Amygdala (tissue), 56 donors: ENCODE measurements around the gene PARD3B.

Experiments used
- DNase-seq, 56 donors: peaks; one replicate each; lab custom pipeline; 2025; lab: John Stamatoyannopoulos, UW

PARD3B gene

DNA sequence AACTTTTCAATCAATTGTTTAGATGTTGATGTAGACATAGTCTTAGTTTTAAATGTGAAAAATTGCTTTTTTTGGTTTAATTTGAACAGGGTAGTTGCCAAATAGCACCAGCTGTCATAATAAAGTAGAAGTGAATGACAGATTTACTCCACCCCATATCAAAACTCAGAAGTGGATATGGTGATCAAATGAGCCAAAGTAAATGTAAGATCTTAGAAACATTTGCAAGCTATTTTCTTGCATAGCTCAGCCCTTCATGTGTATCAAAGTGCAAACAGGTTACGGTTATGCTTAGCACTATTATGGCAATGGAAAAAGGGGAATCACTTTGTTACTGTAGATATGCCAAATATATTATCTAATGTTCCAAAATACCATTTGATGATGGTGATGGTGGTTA, 596.1 kb downstream of the PARD3B start:
- DNase-seq: no peak

DNA sequence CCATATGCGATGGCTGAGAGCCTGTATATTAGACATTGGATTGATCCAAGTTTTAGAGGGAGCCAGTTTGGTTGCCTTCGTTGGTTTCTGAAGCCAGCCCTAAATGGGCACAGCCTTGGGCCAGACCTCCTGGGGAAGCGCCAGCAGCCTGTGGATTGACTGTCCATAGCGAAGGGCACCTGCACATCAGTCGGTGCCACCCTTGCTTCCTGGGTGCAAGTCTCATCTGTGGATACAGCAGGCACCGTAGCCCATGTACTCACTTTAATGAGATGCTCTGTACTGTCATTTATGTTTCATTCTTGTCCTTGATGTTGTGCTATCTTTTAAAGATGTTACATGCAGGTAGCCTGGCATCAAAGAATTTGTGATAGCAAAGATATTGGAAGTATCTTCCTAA, 600.6 kb downstream of the PARD3B start:
- DNase-seq: no peak

DNA sequence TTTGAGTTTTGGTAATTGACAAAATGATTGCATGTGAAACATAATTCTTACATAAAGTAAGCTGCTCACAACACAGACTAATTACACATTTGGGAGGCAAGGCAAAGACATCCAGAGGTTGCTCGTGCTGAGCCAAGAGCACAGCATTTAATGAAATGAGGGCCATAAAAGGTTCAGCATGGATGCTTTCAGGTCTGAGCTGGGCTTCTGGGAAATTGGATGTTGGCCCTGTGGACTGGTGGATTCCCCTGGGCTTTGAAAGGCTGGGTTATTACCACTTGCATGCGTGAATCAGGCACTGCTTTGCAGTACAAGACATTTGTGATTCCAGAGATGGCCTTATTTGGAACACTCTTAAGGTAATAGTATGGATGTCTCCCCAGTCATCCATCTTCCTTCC, 603.5 kb downstream of the PARD3B start:
- no peak for DNase-seq

DNA sequence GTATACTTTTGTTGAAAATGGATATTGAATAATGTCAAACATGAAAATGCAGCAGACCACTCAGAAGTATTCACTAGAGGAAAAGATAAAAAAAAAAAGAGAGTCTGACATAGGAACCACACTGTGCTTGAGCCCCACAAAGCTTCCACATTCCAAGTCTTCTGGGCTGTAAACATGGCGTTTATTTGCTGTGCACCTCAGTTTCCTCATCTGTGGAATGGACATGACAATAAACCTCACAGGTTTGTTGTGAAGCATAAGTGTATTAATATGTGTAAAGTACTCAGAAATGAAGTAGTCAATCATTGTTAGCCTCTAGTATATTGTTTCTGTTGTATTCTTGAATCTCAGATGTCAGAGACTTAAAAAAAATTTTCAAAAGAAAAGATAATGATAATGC, 611.2 kb downstream of the PARD3B start:
- no peak for DNase-seq

DNA sequence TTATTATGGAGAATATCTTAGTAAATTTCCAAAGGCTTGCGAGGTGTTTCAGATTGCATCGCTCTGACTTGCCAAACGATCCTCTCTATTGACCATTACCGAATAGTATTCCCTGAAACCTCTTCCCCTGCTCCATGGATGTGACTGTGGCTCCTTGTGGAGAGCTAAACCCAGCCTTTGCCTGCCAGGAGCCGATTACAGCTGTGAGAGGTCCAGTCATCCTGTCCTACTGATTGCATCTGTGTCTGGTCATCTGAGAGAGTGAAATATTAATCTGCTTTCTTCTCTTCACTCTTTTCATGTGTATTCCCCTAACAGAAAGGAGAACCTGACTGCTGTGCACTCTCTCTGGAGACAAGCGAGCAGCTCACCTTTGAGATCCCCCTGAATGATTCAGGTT, 613.1 kb downstream of the PARD3B start:
- DNase-seq: no peak

DNA sequence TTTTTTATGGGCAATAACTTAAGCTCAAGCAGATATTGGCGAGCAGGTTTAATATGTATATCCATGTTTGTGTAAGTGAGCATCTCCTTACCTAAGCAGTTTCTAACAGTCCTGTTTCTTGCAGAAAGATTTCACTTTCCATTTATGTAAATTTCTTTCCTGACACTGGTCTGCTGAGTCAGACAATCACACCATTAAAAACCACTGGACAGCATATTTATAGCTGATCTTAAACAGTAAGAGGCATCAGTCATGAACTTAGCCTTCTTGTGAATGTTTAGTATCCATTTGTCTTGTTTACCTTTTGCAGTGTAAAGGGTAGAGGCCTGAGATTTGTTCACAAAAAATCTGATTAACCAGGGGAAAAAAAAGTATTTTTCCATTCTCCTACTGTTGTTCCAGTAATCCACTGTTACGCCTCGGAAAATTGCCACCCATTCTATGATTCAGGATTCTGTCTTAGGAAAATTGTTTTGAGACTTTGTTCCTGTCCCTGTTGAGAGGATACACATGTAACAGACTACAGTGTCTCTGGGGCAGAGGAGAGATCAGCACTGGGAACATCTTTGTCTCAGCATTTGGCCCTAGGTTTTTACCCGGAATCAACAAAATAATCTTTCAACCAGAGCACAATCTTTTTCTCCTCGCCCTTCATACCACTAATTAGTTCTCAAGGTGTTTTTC, 616.0 kb downstream of the PARD3B start:
- no peak for DNase-seq

DNA sequence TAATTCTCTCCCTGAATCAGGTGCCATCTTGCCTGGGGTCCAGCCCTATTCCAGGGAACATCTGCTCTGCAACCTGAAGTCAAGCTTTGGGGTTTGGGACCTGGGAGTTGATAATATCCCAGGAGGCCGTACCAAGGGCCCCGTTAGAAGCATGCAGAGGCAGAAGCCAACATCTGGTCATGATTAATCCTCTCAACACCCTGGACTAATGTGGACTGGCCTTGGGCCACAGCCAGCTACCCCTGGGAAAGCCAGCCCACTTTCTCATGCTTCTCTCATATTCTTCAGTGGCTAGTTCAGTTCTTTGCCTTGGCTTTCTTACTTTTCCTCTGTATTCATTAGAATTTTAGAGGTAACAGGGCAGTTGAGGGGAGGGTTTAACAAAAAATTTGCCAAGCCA, 621.5 kb downstream of the PARD3B start:
- DNase-seq: no peak

DNA sequence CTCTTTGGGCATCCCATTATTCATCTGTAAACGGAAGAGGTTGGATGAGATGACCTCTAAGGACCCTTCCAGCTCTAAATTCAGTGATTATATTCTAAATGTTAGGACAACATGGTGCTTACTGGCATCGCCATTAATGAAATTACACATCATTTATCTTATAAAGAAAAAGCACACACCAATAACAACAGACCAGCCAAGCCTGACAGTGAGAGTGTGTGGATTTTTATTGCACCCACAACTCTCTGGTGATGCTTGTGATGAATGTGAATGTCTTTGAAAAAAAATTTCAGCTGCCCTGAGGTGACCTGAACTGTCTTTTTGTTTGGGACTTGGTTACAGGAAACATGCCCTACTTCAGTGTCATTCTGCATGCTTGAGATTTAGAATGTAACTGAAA, 623.7 kb downstream of the PARD3B start:
- no peak for DNase-seq

DNA sequence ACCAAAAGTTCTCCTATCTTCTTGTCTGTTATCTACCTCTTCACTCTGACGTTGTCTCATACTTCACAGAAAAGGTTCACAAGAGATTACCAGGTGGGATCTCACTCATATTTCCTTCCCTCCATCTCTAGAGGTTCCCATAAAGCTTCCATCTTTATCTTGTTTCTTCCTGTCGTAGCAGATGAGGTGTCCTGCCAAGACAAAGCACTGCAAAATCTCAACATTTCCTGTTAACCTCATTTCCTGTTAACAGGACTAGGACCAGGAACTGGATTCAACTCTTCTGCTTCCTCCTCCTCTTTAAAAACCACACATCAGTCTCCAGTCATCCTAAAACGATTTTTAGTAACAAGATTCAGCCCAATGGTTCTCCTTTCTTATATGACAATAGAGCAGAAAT, 624.2 kb downstream of the PARD3B start:
- no peak for DNase-seq

DNA sequence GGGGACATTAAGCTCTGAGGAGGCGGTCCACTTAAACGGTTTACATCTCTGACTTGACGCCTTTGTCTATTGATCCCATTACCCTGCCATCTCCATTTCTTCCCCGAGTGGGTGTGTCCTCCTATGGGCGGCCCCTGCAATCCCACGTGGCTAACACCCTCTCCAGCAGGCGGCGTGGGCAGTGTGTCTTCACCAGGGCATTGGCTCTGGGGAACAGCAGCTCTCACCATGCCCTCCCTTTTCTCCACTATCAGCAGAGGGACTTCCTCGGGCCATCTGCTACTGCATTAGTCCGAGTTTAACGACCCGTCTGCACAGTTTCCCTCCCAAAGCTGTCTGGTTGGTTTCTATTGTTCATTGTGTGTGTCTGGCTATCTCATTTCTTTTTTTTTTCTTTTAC, 625.1 kb downstream of the PARD3B start:
- no peak for DNase-seq

DNA sequence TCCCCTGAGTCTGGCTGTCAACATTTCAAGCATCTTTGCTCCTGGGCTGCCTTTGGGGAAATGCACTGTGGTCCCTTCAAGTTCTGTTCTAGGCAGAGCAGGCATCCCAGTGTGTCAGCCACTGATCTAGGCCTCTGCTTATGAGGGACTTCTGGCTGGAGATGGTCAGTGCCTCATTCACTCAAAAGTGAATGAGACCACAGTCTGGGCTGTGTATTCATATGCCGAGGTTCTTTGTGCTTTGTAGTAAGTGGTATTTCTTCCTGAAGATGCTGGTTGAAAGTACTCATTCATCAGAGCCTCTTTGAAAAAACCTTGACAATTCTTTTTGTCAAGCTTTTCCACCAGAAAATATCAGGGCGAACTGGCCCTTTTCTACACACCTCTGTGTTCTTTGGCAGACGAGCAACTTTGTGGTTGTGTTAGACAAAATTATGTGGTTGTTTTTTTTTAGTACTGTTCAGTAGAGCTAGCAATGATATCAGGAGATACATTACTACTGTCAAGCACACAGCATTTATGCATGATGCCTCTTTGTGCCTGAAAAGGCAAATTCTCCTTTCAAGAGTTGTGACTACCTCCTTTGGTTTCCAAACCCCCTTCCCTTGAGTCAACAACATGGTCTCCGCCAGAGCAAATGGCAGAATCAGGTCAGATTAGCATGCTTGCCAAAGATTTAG, 626.1 kb downstream of the PARD3B start:
- DNase-seq: no peak

DNA sequence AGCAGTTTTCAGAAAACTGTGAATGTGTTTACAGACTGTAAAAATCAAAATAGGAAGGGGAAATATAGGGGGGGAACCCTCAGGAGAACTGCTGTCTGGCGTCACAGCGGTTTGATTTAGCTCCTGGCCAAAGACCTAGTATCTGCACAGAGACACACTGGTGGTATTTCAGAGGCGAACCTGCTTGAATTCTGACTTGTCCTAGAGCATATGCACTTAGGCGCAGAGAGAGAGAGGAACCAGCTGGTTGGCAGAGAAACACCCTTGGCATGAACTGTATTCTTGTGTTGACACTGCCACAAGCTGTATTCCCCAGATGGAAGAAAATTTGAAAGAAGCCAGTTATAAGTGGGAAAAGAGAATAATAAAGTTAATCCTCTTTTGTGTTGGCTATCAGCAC, 630.6 kb downstream of the PARD3B start:
- no peak for DNase-seq

DNA sequence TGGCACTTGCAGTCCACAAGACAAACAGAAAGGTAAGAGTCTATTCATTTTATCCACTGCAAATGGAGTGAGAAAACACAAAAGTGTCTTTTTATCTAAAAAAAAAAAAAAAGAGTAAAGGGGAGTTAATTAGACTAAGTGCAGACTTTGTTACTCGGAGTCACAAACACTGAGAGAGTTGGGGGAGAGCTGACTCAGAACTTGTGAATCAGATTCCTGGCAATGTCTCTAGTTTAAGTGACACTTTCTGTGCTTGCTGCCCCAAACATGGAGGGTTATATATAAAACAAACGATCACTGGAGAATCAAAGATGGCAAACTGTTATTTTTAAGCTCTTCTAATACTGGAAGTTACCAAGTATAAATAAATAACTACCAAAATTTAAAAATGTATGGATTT, 631.3 kb downstream of the PARD3B start:
- no peak for DNase-seq

DNA sequence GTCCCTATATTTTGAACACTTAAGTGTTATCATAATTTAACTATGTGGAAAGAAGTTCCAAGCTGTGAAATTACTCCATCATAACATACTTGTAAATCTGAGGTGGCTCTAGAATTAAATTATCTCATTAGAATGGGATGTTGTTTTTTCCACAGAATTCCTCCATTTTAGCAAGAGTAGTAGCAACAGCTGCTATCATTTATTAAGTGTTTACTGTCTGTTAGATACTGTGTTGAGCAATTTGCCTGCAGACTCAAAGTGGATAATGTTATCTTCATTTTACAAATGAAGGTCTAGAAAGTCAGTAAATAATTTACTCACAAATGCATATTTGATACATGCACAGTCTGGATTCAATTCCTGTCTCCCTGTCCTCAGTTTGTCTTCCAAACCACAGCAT, 632.3 kb downstream of the PARD3B start:
- DNase-seq: no peak

DNA sequence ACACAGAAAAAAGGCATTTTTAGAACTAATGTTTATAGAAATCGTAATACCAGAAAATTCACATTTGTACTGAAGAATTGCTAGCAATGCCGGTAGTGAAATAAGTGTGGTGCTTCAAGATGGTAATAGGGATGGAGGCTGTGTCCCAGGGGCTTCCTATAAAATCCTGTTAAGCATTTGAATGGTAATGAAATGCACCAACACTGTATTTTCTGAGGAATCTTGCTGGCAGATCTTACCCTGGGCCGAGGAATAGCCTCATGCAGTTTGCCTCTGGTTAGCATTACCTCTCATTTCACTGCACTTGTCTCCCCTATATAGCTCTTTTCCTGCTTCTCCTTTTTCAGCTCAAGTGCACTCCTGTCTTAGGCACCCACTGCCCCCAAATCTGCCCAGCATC, 635.5 kb downstream of the PARD3B start:
- DNase-seq: no peak

DNA sequence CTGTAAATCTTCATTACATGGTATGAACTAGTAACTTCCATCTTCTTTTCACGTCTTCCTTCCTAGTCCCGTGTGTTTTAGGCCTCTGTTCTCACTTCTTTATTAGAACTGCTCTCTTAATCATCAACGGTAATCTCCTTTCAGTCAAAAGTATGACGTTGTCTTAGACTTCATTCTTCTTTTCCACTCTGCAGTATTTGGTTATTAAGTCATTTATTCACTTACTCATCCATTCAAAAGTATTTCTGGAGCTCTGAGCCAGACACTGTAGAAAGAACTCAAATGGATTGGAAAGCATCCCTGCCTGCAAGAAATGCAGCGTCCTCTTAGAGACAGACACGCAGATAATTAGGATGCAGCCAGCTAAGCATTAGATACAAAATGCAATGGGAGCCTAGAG, 642.5 kb downstream of the PARD3B start:
- DNase-seq: no peak

DNA sequence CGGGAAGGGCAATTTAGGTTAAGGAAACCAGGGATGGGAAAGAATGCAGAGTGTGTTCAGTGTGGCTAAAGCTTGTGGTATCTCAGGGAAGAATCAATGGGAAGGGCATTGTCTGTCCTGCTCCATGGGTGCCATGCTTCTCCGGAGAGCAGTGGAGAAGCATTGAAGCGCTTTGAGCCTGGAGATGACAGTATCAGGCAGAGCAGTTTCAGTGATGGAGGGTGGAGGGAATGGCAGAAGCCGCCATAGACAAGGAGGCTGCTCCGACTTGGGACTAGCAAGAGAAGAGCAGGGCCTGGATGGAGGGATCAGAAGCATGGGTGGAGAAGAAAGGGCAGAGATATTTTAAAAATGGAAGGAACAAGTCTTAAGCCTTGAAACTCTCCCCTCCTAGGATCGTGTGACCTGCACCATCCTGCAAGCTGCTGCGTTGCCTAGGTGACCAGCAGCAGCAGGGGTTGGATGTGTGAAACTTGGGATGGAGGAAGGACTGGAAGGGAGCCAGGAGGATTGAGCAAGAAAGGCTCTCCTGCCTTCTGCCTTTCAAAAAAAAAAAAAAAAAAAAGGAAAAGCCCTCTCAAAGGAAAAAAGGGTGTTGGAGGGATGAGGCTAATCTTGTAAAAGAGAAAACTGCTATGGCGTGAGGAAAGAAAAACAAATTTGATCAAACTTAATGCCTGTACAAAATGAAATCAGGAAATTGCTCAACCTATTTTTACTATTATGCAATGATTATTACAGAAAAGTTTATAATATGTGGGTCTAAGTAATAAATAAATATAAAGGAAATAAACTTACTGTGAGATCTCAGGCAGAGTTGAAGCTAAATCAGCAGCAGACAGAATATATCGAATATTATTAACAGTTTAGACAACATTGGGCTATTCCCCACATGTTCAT, 643.2 kb downstream of the PARD3B start:
- DNase-seq: peak in 35 of 56 donors; percentile 2 to 59 (median 20)

DNA sequence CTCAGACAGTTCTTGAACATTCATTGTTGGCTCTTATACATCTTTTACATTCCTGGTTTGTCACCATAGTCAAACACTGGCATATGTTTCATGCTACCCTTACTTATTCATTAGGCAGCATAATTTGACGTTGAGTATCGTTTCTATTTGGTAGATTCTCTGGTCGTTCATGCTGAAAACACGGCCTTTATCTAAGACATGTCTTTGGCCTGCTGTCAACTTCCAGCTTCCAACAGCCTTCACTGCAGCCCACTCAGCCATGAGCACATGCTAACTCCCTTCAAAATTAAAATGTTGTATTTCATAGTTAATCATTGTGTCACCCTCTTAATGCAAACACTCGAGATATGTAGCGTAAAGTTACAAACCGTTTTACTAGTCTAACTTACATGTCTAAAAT, 644.0 kb downstream of the PARD3B start:
- DNase-seq: no peak

DNA sequence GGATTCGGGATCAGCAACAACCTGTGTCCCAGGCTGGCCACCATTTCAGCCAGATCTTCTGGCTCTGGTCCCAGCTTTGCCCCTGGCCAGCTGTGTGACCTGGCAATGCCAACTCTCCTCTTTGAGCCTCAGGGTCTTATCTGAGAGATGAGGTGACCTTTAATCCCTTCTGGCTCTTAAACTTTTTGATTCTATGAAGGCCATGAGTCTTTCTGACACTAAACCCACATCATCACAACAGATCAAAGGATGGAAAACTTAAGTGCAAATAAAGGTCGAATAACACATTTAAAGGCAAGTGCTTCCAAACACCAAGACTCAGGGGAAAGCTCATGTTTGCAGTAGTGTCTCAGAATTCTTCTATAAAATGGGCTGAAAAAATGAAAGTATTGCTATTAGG, 645.3 kb downstream of the PARD3B start:
- no peak for DNase-seq

DNA sequence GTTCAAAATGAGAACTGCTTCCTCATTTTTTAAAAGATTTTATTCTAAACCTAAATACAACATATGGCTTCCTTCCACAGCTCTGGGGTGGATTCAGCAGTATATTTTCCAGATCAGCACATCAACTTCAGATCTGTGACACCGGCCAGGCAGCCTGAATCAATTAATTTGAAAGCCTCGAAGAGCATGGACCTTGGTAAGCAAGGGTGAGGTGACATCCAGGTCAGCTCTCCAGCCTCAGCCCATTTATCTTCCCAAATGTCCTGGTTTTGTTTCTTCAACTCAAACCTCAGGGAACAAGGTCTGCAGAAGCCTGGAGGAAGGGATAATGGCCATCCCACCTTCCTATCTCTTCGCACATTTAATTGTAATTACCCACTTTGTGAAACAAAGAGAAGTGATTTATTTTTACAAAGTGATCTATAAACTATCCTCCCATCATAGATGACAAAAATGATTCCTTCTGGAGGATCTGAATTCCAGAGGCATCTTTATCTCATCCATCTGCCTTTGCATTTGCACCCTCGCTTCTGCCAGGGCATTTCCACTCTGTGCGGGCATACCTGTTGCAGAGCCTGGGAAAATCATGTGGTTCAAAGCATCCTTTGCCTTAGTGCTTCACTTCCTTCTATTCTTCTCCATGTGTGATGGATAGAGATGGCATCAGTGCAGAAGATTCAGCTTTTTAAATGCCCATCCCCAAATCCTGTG, 648.0 kb downstream of the PARD3B start:
- DNase-seq: no peak

DNA sequence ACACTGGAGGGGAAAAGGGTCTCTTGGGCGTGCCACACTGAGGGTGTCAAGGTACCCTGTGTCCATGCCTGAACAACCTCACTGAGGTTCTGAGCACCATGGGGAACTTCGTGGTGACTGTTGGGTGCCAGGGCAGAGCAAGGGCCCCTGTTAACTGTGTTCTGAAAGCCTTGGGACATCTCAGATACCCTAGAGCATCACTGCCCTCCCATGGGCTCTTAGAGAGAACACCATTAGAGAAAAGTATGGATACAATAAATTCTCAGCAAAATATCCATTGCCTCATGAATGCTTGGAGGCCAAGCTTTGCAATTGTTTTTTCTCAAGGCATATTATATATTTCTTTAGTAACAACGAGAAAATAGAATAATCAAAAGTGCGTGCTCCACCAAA, 648.6 kb downstream of the PARD3B start:
- DNase-seq: no peak
